ENCODE data around the gene CORO2B.

- TF ChIP-seq, protein P1, sequence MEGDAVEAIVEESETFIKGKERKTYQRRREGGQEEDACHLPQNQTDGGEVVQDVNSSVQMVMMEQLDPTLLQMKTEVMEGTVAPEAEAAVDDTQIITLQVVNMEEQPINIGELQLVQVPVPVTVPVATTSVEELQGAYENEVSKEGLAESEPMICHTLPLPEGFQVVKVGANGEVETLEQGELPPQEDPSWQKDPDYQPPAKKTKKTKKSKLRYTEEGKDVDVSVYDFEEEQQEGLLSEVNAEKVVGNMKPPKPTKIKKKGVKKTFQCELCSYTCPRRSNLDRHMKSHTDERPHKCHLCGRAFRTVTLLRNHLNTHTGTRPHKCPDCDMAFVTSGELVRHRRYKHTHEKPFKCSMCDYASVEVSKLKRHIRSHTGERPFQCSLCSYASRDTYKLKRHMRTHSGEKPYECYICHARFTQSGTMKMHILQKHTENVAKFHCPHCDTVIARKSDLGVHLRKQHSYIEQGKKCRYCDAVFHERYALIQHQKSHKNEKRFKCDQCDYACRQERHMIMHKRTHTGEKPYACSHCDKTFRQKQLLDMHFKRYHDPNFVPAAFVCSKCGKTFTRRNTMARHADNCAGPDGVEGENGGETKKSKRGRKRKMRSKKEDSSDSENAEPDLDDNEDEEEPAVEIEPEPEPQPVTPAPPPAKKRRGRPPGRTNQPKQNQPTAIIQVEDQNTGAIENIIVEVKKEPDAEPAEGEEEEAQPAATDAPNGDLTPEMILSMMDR (IDR thresholded peaks at IDR 0.05), result no peak
- TF ChIP-seq POLR2A (IDR thresholded peaks at IDR 0.05), result no peak
Measured at GRCh38 chr15:68749793-68750192, 171.0 kb downstream of the CORO2B start.
